ENCODE results near the gene SPOCD1.

The SPOCD1 gene

GRCh38 chr1:31802190-31803150 lies 13.4 kb downstream of the SPOCD1 start:
- Histone ChIP-seq H3K9me3 (no peaks in the 10 kb centered on the region), H3K27me3 (ENCODE audit: low read depth) (peaks cover 11% of the 10 kb centered on the region), H3K36me3 (replicated peaks) (no peaks in the 10 kb centered on the region), H3K4me3 (no peak overlapping the region), H3K4me1 (peaks cover 3% of the 10 kb centered on the region)
- in situ Hi-C loops (cut with MboI; ENCODE audit: low sequenced_read_pairs): no loop called here
- peak in 1 of 2 experiments; percentile 34 for DNase-seq (ENCODE audit: low spot score in 2 of 2)

GRCh38 chr1:31801458-31801857 lies 14.4 kb downstream of the SPOCD1 start:
- in situ Hi-C loops (cut with MboI; ENCODE audit: low sequenced_read_pairs): no loop called here

GRCh38 chr1:31800674-31800967 lies 15.2 kb downstream of the SPOCD1 start:
- peak in 1 of 2 experiments; percentile 1 for DNase-seq (ENCODE audit: low spot score in 2 of 2)
- peaks cover 10% of the 10 kb centered on the region; the same call in 1 of the 2 replicates for H3K27me3 ChIP-seq (ENCODE audit: low read depth)
- in situ Hi-C loops (cut with MboI; ENCODE audit: low sequenced_read_pairs): no loop called here

More at GRCh38 chr1:31801458-31801857, 14.4 kb downstream of the SPOCD1 start:
- Histone ChIP-seq H3K36me3 (replicated peaks) (no peaks in the 10 kb centered on the region), H3K4me3 (no peak overlapping the region), H3K9me3 (no peaks in the 10 kb centered on the region), H3K4me1 (peaks cover 3% of the 10 kb centered on the region), H3K27me3 (ENCODE audit: low read depth) (peaks cover 10% of the 10 kb centered on the region; the same call in 1 of the 2 replicates)
- no peak for DNase-seq (ENCODE audit: low spot score in 2 of 2)

GRCh38 chr1:31799895-31800673 lies 15.7 kb downstream of the SPOCD1 start:
- H3K36me3 ChIP-seq (replicated peaks): no peaks in the 10 kb centered on the region
- peaks cover 3% of the 10 kb centered on the region for H3K4me1 ChIP-seq
- H3K4me3 ChIP-seq: no peak overlapping the region
- peak in 1 of 2 experiments; percentile 5 for DNase-seq (ENCODE audit: low spot score in 2 of 2)
- no peaks in the 10 kb centered on the region for H3K9me3 ChIP-seq
- peaks cover 10% of the 10 kb centered on the region; the same call in 1 of the 2 replicates for H3K27me3 ChIP-seq (ENCODE audit: low read depth)
- in situ Hi-C loops (cut with MboI; ENCODE audit: low sequenced_read_pairs): loop anchor here (5.0 kb wide), 1 partner anchor 143 kb away; no protein-coding TSS in a partner anchor

More at GRCh38 chr1:31800674-31800967, 15.2 kb downstream of the SPOCD1 start:
- H3K4me1 ChIP-seq: peaks cover 3% of the 10 kb centered on the region
- no peaks in the 10 kb centered on the region for H3K9me3 ChIP-seq
- H3K36me3 ChIP-seq (replicated peaks): no peaks in the 10 kb centered on the region
- H3K4me3 ChIP-seq: no peak overlapping the region

- Histone ChIP-seq H3K9me3 (no peaks in the 10 kb centered on the region), H3K4me1 (peaks cover 3% of the 10 kb centered on the region), H3K27me3 (ENCODE audit: low read depth) (peaks cover 10% of the 10 kb centered on the region; the same call in 1 of the 2 replicates), H3K36me3 (replicated peaks) (no peaks in the 10 kb centered on the region), H3K4me3 (no peak overlapping the region)
- DNase-seq (ENCODE audit: low spot score in 2 of 2): peak in 1 of 2 experiments; percentile 8
- in situ Hi-C loops (cut with MboI; ENCODE audit: low sequenced_read_pairs): loop anchor here (5.0 kb wide), 1 partner anchor 142 kb away; no protein-coding TSS in a partner anchor
These were observed 16.5 kb downstream of the SPOCD1 start for GRCh38 chr1:31799196-31799894.

- no peaks in the 10 kb centered on the region for H3K36me3 ChIP-seq (replicated peaks)
- H3K4me1 ChIP-seq: peaks cover 3% of the 10 kb centered on the region; the same call in 1 of the 2 replicates
- no peak for DNase-seq (ENCODE audit: low spot score in 2 of 2)
- peaks cover 4% of the 10 kb centered on the region; the same call in 1 of the 2 replicates for H3K27me3 ChIP-seq (ENCODE audit: low read depth)
- no peak overlapping the region for H3K4me3 ChIP-seq
- H3K9me3 ChIP-seq: no peaks in the 10 kb centered on the region
- in situ Hi-C loops (cut with MboI; ENCODE audit: low sequenced_read_pairs): loop anchor here (5.0 kb wide), 1 partner anchor 141 kb away; no protein-coding TSS in a partner anchor
These were observed 17.2 kb downstream of the SPOCD1 start for GRCh38 chr1:31798433-31799195.

- no peak for DNase-seq (ENCODE audit: low spot score in 2 of 2)
These were observed 17.8 kb downstream of the SPOCD1 start for GRCh38 chr1:31798086-31798432.

GRCh38 chr1:31797216-31797615 lies 18.6 kb downstream of the SPOCD1 start:
- no peaks in the 10 kb centered on the region for H3K36me3 ChIP-seq (replicated peaks)
- H3K4me1 ChIP-seq: peaks cover 2% of the 10 kb centered on the region; the same call in 1 of the 2 replicates
- in situ Hi-C loops (cut with MboI; ENCODE audit: low sequenced_read_pairs): loop anchor here (5.0 kb wide), 1 partner anchor 140 kb away; no protein-coding TSS in a partner anchor
- H3K9me3 ChIP-seq: no peaks in the 10 kb centered on the region
- H3K27me3 ChIP-seq (ENCODE audit: low read depth): peaks cover 4% of the 10 kb centered on the region; the same call in 1 of the 2 replicates
- no peak overlapping the region for H3K4me3 ChIP-seq
- DNase-seq (ENCODE audit: low spot score in 2 of 2): no peak

More at GRCh38 chr1:31798086-31798432, 17.8 kb downstream of the SPOCD1 start:
- Histone ChIP-seq H3K36me3 (replicated peaks) (no peaks in the 10 kb centered on the region), H3K4me1 (peaks cover 3% of the 10 kb centered on the region; the same call in 1 of the 2 replicates), H3K4me3 (no peak overlapping the region), H3K27me3 (ENCODE audit: low read depth) (peaks cover 4% of the 10 kb centered on the region; the same call in 1 of the 2 replicates), H3K9me3 (no peaks in the 10 kb centered on the region)
- in situ Hi-C loops (cut with MboI; ENCODE audit: low sequenced_read_pairs): loop anchor here (5.0 kb wide), 1 partner anchor 141 kb away; no protein-coding TSS in a partner anchor

- in situ Hi-C loops (cut with MboI; ENCODE audit: low sequenced_read_pairs): loop anchor here (5.0 kb wide), 1 partner anchor 139 kb away; no protein-coding TSS in a partner anchor
These were observed 19.1 kb downstream of the SPOCD1 start for GRCh38 chr1:31796707-31797106.

GRCh38 chr1:31795801-31796621 lies 19.8 kb downstream of the SPOCD1 start:
- Histone ChIP-seq H3K4me3 (no peak overlapping the region), H3K27me3 (ENCODE audit: low read depth) (peaks cover 4% of the 10 kb centered on the region; the same call in 1 of the 2 replicates), H3K9me3 (no peaks in the 10 kb centered on the region), H3K4me1 (no peaks in the 10 kb centered on the region), H3K36me3 (replicated peaks) (no peaks in the 10 kb centered on the region)
- in situ Hi-C loops (cut with MboI; ENCODE audit: low sequenced_read_pairs): loop anchor here (5.0 kb wide), 1 partner anchor 139 kb away; no protein-coding TSS in a partner anchor
- DNase-seq (ENCODE audit: low spot score in 2 of 2): peak in 1 of 2 experiments; percentile 45

More at GRCh38 chr1:31796707-31797106, 19.1 kb downstream of the SPOCD1 start:
- peaks cover 4% of the 10 kb centered on the region; the same call in 1 of the 2 replicates for H3K27me3 ChIP-seq (ENCODE audit: low read depth)
- H3K36me3 ChIP-seq (replicated peaks): no peaks in the 10 kb centered on the region
- DNase-seq (ENCODE audit: low spot score in 2 of 2): no peak
- H3K4me3 ChIP-seq: no peak overlapping the region
- H3K4me1 ChIP-seq: no peaks in the 10 kb centered on the region
- no peaks in the 10 kb centered on the region for H3K9me3 ChIP-seq

- in situ Hi-C loops (cut with MboI; ENCODE audit: low sequenced_read_pairs): loop anchor here (5.0 kb wide), 1 partner anchor 138 kb away; no protein-coding TSS in a partner anchor
- no peaks in the 10 kb centered on the region for H3K36me3 ChIP-seq (replicated peaks)
- H3K9me3 ChIP-seq: no peaks in the 10 kb centered on the region
- H3K4me3 ChIP-seq: no peak overlapping the region
- DNase-seq (ENCODE audit: low spot score in 2 of 2): no peak
- H3K4me1 ChIP-seq: no peaks in the 10 kb centered on the region
- peaks cover 4% of the 10 kb centered on the region; the same call in 1 of the 2 replicates for H3K27me3 ChIP-seq (ENCODE audit: low read depth)
These were observed 20.6 kb downstream of the SPOCD1 start for GRCh38 chr1:31795096-31795675.

Data from HAP-1 (cell line).